GM21737 (cell line): Measurements from ENCODE around the gene NFAM1.

Experiments
- ATAC-seq: cut with Tn5 transposase; IDR thresholded peaks from one replicate; pipeline ENCODE4 v1.9.1; 2021; ENCODE audit warnings: mild to moderate bottlenecking, moderate library complexity; ENCODE audit not compliant: unreplicated experiment

Gene NFAM1, protein sequence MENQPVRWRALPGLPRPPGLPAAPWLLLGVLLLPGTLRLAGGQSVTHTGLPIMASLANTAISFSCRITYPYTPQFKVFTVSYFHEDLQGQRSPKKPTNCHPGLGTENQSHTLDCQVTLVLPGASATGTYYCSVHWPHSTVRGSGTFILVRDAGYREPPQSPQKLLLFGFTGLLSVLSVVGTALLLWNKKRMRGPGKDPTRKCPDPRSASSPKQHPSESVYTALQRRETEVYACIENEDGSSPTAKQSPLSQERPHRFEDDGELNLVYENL

DNA sequence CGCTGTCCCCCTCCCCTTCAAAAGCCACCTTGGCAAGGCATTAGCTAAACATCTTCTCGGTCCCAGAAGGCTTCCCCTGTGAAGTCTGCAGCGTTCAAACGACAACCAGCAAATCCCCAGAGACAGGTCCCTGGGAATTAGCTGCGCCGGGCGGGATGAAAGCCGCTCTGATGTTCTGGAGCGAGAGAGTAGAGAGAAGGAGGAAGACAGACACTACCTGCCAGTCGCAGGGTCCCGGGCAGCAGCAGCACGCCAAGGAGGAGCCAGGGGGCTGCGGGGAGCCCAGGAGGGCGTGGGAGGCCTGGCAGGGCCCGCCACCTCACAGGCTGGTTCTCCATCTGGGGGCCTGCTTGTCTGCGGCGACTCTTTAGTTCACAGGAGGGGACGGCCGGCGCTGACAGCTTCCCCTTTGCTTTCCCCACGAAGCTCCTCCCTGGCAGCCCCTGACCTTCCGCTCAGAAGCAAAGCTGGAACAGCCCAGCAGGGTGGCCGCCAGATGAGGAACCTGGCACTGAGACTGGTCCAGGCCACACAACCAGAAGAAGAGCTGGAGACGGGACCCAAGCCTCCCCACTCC is at the start of gene NFAM1:
TSS of gene NFAM1 (minus strand) at position 384 of the 577 bp plus-strand sequence. CDS start at position 338, 46 bp downstream.
- ATAC-seq = no peak

DNA sequence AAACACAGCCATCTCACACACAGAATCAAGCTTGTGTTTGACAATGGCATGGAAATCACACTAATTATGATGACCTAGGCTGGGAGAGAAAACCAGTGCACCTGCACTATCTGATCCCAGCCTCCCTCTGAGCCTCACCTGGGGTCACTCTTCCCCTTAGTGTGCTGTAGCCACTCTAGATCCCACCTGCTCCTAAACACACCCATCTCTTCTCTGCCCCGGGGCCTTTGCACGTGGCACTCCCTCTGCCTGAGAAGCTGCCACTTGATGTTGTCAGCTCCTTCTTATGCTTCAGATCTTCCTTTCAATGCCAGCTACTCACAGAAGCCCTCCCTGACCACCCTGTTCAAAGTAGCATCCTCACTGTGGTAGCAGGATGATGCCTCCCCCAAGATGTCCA is 42.9 kb upstream of the NFAM1 start:
- ATAC-seq = no peak

DNA sequence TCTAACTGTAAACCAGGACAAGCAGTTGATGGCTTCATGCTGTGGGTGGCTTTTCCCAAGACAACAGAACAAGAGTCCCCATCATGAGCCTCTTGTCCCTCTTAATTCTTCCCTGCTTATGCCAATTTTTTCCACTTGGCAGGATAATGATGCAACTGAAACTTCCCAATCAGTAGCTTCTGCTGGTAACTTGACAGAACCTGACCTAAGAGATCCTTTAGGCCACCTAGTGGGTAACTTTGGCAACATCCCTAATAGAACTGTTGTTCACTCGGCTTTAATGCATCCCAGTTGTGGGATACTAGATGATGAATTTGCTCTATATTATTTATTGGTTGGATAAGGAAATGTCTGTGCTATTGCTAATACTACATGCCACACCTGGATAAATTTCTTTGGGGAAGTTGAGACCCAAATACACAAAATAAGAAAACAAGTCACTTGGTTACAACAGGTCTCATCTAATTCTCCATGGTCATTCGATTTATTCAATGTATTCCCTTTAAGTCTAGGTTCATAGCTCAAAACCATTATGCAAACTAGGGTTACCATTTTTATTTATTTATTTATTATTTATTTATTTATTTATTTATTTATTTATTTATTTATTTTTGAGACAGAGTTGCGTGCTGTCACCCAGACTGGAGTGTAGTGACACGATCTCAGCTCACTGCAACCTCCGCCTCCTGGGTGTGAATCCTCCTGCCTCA is 41.4 kb upstream of the NFAM1 start:
- no peak for ATAC-seq

DNA sequence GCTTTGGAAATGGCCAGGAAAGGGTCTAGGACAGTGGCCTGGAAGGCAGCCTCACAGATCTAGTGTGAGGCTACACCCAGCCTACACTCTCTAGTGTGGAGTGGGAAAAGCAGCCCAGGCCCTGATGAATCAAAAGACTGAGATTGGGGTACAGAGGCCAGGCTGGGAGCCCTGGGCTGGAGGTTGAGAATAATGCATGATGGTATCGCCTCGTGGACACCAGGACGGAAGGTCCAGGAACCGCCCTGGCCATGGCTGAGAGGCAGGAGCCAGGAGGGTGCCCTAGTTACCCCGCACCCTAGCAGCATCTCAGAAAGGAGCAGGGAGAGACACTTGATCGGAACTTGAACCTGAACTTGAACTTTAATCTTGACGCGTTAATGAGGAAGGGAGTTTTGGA is 40.5 kb upstream of the NFAM1 start:
- no peak for ATAC-seq

DNA sequence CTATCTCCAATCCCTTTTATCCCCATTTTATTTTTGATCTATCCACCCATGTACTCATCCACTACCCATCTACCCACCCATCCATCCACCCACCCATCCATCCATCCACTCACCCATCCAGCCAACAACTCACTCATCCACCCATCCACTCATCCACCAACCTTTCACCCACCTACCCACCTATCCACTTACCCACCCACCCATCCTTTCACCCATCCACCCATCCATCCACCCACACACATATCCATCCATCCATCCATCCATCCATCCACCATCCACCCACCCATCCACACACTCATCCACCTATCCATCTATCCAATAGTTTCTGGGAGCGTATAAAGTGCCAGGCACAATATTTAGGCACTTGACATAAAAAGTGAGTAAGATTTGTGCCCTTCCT is 39.2 kb upstream of the NFAM1 start:
- no peak for ATAC-seq

DNA sequence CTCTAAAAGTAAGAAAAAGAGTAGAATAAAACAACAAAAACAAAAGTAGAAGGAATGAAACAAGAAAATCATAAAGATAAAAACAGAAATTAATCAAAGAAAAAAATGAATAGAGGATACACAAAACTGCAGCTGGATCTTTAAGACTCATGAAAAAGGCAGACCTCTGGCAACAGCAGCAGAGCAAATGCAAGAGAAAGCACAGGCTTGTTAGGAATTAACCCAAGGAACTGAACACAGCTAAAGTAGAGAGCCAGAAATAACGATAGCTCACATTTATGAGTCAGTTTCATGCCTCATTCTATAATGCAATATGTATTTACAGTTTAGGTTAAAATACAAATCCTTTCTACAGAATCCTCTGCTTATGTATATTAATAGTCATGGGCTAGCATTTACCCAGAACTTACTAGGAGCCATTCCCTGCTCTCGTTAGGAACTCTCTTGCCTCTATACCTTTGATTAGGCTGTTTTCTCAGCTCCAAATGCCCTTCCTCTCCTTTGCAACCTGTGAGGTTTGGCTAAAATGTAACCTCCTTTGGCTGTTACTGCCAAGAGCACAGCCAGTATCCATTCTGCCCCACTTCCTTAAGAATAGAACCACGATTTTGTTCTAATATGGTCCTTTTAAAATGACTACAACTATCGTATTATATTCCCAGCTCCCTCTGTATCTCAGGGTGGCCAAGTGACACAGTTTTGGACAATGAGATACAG is 38.3 kb upstream of the NFAM1 start:
- no peak for ATAC-seq

DNA sequence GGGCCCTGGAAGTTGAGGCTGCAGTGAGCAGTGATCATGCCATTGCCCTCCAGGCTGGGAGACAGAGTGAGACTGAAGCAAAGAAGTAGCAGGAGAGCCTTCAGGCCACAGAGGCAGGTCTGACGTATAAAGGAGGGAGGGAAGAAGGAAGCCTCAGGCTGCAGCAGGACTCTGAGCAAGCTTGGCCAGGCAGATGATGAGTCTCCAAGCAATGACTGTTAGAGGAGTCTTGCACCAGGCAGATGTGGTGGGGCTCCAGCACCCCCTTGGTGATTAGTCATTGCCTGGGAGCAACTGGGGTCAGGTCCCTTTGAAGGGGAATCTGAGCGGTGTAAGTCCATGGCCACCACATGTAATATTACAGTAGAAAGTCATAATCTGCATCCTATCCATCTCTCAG is 36.6 kb upstream of the NFAM1 start:
- ATAC-seq = no peak

DNA sequence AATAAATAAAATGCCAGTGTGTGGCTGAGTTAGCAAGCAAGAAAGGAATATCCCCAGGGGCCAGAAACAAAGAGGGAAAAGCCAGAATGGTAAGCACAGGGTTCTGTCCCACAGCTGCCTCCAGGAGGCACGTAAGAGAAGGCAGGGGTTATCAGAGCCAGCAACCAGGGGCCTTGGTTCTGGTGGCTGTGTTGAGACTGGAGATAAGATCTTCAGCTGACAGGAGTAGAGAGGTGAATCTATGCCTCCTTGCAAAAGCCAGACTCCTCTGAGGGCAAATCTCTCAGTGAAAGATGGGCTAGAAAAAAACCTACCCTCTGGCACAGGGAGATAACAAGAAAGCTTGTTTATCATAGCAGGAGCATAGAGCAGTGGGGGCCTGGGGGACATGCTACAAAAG is 29.8 kb upstream of the NFAM1 start:
- ATAC-seq = no peak

DNA sequence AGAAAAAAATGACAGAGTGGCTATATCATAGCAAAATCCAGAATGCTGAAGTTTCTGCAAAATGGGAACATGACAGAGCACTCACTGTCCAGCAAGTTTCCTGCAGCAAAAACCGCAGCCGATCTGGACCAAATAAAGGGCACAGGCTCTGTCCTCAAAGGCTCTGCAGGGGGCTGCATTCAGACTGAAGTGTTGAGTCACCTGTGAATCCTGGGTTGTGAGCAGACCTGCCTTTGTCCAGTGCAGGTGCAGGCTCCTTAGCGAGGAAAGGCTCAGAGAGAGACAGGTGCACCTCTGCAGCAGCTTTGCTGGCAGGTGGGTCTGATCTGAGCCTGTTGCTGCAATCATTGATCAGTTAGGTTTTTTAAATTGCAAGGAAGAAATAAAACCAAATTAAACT is 29.3 kb upstream of the NFAM1 start:
- no peak for ATAC-seq

DNA sequence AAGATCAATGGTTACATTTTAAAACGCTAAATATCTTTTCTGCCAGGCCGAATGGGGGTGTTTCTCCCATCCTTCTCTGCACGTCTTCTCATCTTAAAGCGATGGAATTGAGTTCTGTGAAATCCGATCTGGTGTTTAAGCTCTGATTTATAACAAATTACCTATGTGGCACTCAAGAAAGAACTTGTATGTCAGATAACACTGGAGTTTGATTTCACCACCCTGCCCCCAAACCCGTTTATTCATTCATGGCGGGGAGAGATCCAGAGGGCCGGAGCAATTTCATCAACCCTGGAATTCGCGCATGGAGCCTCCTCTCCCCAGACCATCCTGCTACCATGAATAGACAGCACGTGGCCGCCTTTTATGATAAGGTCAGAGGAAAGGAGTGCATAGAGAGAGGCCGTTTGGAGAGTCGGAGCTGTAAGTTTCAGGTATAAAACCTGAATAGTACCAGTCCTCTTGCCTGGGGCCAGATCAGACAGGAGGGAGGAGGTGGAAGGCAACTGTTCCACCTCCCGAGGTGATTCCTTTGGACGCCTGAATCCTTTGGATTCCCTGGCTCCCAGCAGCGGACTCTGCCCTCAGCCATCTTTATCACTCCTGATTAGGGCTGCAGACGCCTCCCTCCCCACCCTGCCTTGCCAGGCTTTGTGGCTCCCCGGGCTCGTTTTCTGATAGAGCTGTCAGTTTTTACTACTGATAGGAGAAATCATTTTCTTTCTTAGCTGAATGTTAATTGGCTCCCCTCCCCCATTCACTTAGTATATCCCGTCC is 27.3 kb upstream of the NFAM1 start:
- no peak for ATAC-seq

DNA sequence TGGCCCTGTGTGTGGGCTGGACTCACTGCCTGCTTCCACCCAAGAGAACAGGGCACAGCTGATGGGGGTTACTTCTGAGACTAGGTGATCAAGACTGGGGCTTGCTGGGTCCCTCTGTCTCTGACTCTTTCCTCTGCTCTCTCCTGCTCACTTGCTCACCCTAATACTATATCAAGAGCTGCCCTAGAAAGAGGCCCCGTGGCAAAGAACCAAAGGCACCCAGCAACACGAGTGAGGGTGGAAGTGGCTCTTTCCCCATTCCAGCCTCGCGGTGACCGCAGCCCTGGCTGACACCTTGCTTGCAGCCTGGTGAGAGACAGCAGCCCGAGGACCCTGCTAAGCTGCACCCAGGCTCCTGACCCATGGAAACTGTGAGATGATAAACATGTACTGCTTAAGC is 20.7 kb upstream of the NFAM1 start:
- no peak for ATAC-seq

DNA sequence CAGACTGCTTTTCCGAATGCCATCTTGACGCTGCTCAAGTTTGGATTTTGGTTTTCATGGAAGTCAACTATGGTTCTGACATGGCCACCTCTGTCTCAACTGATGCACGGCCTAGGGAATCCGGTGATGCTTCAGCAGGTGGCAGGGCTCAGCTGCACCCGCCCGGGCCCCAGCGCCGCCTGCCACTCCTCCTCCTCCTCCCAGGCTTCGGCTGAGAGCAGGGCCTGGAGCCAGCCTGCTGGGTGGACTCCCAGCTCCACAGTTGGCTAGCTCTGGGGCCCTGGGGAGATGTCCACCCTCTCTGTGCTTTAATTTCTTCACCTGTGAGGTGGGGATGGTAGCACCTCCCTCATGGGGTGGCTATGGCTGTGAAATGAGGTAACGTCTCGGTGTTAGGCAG is 20.3 kb upstream of the NFAM1 start:
- no peak for ATAC-seq

DNA sequence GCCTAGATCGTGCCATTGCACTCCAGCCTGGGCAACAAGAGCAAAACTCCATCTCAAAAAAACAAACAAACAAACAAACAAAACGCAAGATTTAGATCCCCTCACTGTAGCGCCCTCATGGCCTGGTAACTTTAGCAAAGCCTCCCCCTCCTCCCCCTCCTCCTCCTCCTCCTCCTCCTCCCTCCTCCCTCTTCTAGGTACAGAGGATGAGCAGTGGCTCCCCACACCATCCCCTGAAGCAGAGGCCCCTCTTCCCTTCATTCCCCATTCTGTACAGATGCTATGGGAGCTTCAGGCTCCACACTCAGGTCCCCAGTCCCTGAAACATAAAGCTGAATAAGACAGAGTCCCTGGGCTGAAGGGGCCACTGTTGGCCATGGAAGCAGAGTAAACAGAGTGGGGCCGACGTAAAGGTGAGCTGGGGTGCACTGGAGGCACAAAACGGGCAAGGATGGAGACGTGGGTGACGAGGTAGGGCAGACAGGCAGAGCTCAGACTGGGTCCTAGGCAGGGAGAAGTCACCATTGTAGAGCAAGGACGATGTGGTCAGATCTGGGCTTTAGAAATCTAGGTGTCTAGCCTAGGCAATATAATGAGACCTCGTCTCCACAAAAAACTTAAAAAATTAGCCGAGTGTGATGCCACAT is 19.4 kb upstream of the NFAM1 start:
- ATAC-seq = no peak

DNA sequence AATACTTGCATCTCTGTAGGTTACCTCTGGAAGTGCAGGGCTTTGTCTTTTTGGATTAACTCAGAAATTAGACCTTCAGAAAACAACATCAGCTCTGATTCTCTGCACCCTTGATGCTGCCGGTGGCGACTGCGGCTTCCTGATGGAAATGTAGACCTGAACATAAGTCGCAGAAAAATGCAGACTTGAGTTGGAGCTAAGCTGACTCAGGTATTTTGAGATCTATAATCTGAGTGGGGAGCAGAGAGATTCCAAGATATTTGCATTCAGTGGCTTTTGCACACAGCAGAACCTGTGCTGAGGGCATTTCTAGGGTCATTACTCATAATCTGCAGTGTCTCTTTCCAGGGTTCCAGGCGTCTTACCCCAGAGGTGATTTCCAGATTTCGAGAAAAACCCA is 18.7 kb upstream of the NFAM1 start:
- no peak for ATAC-seq

DNA sequence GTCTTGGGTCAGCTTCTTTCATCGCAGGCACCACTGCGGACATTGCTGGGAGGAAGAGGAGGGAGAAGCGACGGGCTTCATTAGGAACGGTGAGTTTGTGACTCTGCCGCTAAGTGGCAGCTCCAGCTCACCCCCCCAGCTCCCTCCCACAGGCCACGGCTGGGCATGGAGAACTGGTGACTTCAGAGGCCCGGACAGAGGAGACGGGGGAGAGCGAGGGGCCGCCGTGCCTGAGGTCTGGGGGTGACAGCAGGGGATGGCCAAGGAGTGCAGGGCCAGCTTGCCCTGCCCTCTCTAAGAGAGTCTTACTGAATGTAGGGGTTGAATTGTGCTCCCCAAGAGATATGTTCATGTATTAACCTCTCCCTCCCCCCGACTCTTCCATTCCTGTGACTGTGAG is 13.9 kb upstream of the NFAM1 start:
- ATAC-seq = no peak

DNA sequence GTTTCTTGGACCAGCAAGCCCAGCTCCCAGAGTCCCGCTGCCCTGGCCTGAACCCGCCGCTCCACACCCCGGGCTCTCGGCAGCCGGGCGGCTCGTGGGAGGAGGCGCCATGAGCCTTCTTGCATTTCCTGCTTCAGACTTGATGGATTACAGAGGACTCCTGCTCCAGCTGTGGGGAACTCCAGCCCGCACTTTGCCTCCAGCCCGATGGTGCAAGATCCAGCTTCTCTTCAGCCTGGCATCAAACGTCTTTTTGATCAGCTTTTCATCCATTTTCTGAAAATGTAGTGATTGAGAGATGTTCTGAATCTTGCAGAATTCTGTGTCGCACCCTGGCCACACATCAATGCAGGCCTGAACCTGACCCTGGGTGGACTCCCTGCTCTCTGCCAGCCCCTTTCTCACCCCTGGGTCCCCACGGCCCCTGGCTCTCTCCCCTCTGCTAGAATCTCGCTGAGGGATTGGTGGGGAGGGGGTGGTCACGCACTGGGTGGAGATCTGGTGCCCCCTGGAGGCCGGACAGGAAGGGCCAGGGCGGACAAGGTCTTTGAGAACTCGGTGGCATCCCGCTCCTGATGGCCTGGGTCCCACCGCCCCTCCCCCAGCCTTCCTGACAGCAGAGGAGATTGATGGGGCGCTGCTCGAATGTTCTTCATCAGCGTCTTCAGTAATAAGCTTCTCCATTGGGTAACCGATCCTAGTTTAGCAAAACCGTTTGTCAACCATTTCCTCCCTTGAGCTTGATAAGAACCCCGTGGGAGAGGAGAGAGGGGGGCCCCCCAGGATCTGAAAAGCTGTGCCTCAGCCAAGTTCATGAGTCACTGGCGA is 12.1 kb upstream of the NFAM1 start:
- ATAC-seq = no peak

DNA sequence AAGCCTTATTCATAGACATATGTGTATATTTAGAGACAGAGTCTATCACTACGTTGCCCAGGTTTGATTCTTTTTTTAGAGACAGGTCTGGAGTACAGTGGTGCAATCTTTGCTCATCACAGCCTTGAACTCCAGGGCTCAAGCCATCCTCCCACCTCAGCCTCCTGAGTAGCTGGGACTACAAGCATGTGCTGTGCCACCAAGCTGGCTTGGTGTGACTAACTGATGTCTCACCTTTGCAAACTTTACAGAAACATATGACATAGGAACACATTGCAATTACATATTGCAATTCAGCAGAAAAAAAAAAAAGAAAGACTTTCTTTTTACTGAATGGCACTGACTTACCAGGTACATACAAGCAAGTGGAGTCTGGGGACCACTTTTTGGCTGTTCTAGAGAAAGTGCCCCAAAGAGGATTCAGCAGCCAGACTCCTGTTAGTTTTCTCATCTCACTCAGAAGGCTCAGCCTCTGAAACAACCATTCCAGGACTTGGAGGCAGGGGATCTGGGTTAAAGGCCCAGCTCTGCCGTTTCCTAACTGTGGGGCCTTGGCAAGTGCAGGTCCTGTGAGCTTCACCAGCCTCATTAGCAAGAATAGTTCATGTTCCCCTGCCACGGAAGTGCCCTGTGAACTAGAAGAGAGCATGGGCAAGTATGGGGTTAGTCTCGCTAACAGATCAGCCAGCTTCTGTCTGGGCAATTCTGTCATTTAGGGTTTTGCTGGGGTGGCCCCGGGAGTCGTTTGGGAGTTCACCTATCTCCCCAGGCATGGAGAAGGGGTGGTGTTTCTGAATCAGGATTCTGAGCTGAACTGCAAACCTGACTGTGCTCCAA is 11.3 kb upstream of the NFAM1 start:
- no peak for ATAC-seq

DNA sequence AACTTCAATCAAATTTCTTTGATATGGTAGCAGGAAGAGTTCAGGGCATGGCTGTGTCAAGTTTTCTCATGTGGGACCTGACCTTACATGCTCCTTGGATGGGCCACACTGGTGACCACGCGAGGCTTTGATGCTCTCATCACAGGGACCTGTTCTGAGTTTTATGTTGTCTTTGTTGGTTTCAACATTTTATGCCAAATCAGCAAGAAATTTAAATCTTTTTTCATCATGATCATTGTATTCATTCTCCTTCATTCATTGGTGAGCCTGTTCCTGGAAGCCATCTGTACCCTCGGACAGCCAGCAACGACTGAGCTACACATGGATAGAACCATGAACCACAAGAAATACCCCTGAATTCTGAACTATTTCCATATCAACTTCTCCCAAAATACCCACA is 10.5 kb upstream of the NFAM1 start:
- ATAC-seq = no peak

DNA sequence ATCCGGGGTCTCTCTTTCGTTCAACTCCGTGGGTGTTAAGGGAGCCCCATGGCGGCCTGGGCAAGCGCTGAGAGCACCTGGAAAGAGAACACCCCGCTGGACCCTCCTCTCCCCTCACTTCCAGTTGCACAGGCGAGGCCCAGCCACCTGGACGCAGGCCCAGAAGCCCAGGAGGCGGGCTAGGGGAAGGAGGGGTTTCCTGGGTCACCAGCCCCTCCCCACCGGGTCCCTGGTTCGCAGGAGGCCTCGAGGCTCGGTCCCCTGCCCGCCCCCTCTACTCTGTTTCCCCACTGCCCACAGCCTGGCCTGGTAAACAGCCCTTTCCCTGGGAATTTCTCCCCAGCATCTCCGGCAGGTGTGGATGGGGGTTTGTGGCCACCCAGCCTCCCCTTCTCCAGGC is 8.5 kb upstream of the NFAM1 start:
- ATAC-seq = no peak
